Fibroblast of lung (primary cell): ENCODE data around the gene RTN4IP1.

Experiments used
- EZH2 ChIP-seq: IDR thresholded peaks from 2 replicates; pipeline ENCODE4 v1.5.1; 2012; ENCODE audit warnings: low read length, control low read depth, mild to moderate bottlenecking; ENCODE audit errors: missing control alignments
- TF ChIP-seq, protein P1 (sequence below), 2 donors: IDR thresholded peaks in 1 of 2; conservative IDR thresholded peaks in 1 of 2; 1 replicate in 1 of 2; 2 replicates in 1 of 2; pipeline ENCODE4 v1.5.1; 2011 to 2012; ENCODE audit warnings: low read length in 2 of 2, control low read depth in 1 of 2, inconsistent platforms in 1 of 2, low read depth in 1 of 2, mild to moderate bottlenecking in 1 of 2

- TF ChIP-seq, protein P1, sequence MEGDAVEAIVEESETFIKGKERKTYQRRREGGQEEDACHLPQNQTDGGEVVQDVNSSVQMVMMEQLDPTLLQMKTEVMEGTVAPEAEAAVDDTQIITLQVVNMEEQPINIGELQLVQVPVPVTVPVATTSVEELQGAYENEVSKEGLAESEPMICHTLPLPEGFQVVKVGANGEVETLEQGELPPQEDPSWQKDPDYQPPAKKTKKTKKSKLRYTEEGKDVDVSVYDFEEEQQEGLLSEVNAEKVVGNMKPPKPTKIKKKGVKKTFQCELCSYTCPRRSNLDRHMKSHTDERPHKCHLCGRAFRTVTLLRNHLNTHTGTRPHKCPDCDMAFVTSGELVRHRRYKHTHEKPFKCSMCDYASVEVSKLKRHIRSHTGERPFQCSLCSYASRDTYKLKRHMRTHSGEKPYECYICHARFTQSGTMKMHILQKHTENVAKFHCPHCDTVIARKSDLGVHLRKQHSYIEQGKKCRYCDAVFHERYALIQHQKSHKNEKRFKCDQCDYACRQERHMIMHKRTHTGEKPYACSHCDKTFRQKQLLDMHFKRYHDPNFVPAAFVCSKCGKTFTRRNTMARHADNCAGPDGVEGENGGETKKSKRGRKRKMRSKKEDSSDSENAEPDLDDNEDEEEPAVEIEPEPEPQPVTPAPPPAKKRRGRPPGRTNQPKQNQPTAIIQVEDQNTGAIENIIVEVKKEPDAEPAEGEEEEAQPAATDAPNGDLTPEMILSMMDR (conservative IDR thresholded peaks at IDR 0.05 in 1 of 2, IDR thresholded peaks at IDR 0.05 in 1 of 2; ENCODE audit: low read depth in 1 of 2, low read length in 2 of 2): no peak
- TF ChIP-seq EZH2: no peak
Measured at GRCh38 chr6:106525882-106526275, 103.4 kb downstream of the RTN4IP1 start.
